Stimulated activated naive CD8-positive, alpha-beta T cell treated with anti-CD3 and anti-CD28 coated beads, Interleukin-15, Interleukin-2, amounts not matched to agents 100 U/mL and 50 U/mL, for 24 hours (primary cell): ENCODE measurements around the gene CNTN2.

Experiments
- ATAC-seq: fragments of 150-1000 bp; cut with Tn5 transposase; one replicate; pipeline ENCODE4 v1.10.0; 2021
- DNase-seq: peaks from one replicate; pipeline ENCODE4 v3.0.0; 2021

CNTN2 gene

DNA sequence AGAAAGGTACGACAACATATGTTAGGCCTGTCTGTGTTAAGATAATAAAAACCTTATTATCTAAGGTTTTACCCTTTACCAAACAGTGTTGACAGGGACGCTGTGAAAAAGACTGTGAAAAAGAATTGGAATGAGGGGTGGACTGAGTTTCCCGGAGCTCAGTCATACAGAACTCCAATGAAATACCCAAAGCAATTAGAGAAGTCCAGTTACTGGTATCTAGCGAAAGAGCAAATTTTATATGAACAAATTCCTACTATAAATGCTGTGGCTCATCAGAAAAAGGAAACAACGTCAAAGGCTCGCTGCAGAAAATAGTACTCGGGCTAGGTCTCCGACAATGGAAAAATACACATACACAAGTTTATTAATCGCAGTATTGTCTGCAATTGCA, 79.5 kb downstream of the CNTN2 start:
- ATAC-seq (no peak), DNase-seq (no peak)

DNA sequence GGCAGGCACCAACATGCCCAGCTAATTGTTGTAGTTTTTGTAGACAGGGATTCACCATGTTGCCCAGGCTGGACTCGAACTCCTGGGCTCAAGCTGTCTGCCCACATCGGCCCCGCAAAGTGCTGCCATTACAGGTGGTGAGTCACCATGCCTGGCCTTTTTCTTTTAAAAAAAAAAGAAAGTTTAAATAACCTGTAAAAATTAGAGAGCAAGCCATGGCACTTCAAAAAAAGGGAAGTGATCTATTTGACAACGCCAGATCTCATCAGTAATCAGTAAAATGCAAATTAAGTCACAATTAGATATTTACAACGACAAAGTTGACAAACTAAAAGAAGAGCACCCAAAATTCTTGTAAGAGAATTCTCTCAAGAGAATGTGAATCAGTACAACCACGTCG, 81.7 kb downstream of the CNTN2 start:
- ATAC-seq (no peak), DNase-seq (no peak)

DNA sequence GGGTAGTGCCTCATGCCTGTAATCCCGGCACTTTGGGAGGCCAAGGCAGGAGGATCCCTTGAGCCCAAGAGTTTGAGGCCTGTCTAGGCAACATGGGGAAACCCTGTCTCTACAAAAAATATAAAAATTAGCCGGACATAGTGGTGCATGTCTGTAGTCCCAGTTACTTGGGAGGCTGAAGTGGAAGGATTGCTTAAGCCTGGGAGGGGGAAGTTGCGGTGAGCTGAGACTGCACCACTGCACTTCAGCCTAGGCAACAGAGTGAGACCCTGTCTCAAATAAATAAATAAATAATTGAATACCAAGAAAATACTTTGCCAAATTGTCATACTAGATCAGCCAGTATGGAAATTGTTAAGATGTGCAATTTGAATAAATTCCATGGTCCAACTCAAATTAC, 84.6 kb downstream of the CNTN2 start:
- ATAC-seq (no peak), DNase-seq (no peak)
